GM19395 (cell line): ENCODE data around the gene CDCA7L.
A peak's percentile ranks its signal among the peaks of the same experiment; 100 is the strongest.
"Not testable (repeated sequence)": the region's sequence is repeated elsewhere in the genome, so short reads cannot be mapped to it uniquely, and the experiment has no call there.

Experiments
- ATAC-seq: cut with Tn5 transposase; IDR thresholded peaks from one replicate; pipeline ENCODE4 v1.9.1; 2021; ENCODE audit warnings: mild to moderate bottlenecking, moderate library complexity; ENCODE audit not compliant: unreplicated experiment

Gene CDCA7L

DNA sequence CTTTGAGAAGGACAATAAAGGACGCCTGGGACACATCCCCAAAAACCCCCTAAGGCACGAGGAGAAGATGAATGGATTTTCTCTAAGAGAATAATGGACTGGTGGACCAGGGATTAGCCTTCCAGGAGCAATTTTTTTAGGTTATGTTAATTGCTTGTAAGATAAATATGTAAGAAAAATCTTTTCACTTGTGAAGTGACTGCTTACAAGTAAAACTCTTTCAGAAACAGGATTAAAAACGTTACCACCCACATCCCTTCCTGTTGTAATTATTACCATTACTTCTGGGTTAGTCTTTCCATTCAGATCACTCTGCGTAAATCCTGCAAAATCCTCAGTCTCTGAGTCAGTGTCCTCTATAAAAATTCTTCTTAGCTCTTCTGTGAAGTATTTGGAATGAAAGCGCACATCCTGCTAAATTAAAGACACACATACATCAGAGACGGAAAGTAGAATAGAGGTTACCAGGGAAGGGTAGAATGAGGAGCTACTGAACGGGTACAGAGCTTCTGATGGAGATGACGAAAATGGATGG, 34.3 kb downstream of the CDCA7L start:
- ATAC-seq: no peak

DNA sequence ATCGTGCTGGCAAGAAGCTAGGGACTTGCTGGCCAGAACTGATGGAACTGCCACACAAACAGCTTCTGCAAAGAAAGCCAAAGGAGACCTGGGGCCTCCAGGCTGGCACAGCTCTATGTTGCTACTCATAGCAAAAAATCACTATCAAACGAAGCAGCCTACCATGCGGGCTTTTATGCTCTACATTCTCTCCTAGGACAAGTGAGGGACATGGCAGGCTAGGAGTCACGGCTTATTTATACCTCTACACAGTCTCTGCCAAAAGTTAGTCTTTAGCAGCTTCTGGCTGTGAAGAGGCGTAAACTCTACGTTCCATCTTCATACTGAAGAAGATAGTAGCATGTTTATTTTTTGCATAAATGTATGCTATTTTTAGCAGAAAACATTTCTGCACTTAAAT, 35.4 kb downstream of the CDCA7L start:
- no peak for ATAC-seq

- ATAC-seq: no peak
Observed at GRCh38 chr7:21908746-21909145, 37.0 kb downstream of the CDCA7L start.

DNA sequence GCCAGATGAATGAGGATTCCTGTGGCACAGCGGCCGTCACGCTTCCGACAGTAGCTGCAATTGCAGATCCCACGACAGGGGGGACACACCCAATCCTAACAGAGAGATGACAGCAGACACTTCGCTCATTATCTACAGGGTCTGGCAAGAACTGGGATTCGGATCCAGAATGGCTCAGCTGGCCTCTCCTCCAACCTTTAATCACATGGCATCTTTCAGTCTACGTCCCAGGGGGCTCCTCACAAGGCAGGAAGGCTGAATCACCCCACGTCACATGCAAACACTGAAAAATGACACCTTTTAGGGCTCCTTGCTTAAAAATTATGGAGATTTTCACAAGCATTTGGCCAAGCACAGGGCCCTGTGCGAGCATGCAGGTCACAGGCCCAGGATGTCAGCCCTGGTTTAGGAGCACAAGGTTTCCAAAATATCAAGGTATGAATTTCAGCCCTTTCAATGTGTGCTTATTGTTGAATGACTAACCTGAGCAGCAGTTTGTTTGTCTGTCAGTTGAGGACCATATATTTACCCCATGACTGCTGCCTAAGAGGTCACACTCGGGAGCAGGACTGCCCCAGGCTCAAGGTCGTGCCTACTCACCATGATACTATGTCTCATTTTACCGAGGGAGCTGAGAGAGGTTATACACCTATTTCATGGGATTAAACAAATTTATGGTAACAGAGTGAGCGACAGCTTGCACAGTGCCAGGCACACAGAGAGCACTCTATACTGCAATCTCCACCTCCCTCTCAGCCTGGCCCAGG, 42.5 kb downstream of the CDCA7L start:
- no peak for ATAC-seq

DNA sequence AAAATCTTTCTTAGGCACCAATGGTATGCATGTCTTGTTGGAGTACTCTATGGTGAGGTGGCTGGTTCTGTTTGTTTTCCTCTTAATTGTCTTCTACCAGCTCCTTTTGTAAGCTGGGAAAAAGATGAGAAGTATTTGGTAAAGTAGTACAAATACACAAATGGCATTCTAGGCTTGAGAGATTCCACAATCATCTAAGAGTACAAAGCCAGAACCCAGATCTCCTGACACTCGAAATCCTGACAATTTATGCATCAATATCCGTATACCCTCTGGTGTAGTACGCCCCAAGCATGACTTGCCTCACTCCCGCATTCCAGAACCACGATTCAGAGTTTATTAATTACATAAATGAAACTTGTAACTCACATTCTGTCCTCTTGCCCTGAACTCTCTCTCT, 43.5 kb downstream of the CDCA7L start:
- ATAC-seq: no peak

GRCh38 chr7:21898265-21898930, 47.3 kb downstream of the CDCA7L start:
- ATAC-seq: peak; percentile 96

- no peak for ATAC-seq
Observed at GRCh38 chr7:21893401-21893800, 52.3 kb downstream of the CDCA7L start.

DNA sequence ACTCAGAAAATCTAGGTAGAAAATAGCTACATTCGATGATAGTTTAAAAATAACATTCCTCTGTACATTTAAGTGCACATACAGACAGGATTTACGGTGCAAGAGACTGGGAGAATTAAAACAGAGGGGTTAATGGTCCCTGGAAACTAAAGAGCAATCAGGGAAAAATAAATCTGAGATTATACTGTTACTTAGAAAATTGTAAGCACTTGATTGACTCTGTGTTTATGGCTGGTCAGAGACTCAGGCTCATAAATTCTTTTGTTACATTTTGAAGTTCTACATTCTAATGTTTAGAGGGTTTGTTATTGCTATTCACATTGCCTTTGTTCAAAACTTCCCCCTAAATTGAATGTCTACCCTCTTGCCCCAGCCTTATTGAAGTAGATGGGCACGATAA, 54.4 kb downstream of the CDCA7L start:
- no peak for ATAC-seq

- no peak for ATAC-seq
Observed at GRCh38 chr7:21887779-21888178, 57.9 kb downstream of the CDCA7L start.

DNA sequence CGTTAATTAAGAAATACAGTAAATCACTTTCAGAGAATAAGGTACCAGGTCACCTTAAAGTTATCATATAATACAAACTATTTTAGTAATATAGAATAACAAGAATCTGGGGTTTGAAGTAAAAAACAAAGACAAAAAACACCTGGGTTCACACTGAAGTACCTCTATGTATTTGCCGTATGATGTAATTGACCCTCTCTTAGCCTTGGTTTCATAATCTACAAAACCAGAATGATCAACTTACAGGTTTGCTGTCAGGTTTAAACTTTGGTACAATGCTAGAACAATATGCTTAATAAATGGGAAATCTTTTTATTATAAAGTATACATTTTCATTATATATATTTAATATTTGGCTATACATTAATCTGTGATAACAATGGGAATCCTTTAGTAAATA, 58.3 kb downstream of the CDCA7L start:
- ATAC-seq: no peak

GRCh38 chr7:21886396-21886795, 59.3 kb downstream of the CDCA7L start:
- no peak for ATAC-seq

- no peak for ATAC-seq
Observed at GRCh38 chr7:21884496-21884895, 61.2 kb downstream of the CDCA7L start.

- ATAC-seq: not testable (repeated sequence)
Observed at GRCh38 chr7:21883501-21883900, 62.2 kb downstream of the CDCA7L start.

GRCh38 chr7:21883069-21883468, 62.6 kb downstream of the CDCA7L start:
- ATAC-seq: no peak

DNA sequence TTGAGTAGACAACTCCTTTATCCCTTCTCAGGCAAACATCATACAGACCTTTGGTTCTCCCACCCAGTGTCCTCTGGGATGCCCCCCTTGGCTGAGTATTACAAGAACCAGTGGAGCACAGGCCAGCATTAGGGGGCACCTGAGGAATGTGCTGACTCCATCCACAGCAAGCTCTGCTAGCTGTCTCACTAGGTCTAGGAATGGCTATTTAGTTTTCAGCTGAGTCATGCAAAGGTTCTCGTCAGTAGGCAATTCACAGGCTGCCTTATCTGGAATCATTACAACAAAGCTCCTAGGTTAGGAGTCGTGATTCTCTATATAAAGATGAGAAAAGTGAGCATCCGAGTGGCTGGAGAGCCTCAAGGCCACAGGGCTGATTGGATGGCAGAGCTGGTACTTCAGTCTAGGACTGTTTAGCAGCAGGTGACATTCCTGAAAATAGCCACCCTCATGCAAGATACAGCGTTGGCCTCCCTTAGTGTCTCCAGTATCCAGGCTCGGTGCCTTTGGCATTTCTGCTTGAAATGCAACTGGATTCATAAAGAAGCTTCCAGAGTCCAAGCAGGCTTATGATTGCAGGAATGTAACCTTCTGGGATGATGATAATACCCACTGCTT, 75.8 kb downstream of the CDCA7L start:
- no peak for ATAC-seq

- no peak for ATAC-seq
Observed at GRCh38 chr7:21868576-21868850, 77.2 kb downstream of the CDCA7L start.

DNA sequence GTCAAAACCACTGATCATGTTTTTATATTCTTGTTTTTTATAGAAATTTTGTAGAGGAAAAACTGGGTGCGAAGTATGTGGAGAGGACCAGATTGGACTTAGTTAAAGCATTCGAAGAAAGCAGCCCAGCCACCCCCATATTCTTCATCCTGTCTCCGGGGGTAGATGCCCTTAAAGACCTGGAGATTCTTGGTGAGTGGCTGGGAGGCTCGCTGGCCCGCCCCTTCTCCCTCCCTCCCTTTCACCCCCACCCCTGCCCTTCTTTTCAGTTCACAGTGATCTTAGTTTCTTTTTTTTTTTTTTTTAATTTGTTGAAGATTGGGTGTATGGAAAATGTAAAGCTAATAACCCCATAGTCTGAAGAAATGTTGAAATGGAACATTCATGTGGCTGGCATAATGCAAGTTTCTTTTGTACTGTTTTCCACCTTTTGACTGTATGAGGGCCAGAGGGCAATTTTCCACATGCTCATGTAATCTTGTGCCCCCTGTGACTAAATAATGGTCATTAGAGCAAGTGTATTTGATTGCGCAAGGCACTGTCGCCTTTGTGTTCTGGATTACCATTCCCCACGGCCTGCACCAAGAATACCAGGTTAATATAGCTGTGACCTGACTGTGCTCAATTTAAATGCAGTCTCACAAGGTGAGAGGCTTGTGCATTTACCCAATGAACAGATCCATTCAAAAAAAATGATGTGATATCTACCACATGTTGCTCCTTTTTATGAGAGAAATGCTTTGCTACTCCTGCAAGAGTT, 77.7 kb downstream of the CDCA7L start:
- ATAC-seq: no peak

GRCh38 chr7:21867226-21867625, 78.5 kb downstream of the CDCA7L start:
- ATAC-seq: no peak

DNA sequence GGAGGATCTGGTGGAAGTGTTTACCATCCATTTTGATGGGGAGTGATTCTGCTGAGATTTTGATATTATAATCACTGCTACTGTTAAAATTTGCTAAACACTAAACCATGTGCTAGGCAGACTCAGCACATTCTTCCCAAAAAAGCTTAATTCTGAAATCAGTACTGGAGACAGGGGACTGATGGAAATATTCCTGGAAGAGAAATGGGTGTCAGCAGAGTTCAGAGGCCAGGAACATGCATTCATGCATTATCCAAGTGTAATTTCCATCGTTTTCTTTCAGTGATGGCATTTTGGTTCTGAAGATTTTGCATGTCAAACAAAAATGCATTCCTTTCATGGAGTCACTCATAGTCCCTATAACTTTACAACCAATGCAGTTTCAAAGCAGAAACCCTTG, 79.0 kb downstream of the CDCA7L start:
- no peak for ATAC-seq

DNA sequence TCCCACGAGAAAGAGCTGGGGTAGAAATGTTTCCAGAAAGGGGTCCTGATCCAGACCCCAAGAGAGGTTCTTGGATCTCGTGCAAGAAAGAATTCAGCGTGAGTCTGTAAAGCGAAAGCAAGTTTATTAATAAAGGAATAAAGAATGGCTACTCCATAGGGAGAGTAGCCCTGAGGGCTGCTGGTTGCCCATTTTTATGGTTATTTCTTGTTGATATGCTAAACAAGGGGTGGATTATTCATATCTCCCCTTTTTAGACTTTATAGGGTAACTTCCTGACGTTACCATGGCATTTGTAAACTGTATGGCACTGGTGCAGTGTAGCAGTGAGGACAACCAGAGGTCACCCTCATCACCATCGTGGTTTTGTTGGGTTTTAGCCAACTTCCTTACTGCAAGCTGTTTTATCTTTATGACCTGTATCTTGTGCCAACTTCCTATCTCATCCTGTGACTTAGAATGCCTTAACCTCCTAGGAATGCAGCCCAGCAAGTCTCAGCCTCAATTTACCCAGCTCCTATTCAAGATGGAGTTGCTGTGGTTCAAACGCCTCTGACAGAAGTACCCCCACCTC, 80.0 kb downstream of the CDCA7L start:
- not testable (repeated sequence) for ATAC-seq

DNA sequence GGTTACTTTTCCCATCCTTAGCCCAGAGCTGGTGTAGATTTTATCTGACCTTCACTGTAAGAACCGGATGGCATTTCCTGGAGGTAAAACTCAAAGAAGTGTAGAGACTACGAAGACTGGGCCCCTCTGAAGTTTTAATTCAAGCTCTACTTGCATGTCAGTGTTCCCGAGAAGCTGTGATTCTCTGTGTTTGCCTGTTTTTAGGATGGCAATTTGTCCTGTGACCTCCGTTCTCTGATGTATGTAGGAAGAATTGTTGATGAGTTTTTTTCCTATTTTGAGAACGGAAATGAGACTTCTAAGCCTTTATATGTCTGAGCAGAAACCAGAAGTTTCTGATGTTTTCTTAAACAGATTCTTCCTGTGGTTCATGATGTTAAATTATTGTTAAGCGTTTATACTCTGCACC, 94.1 kb downstream of the CDCA7L start:
- ATAC-seq: no peak
